Loucy (cell line): Measurements from ENCODE around the gene KRT33A.

Experiments used
- H2AFZ ChIP-seq: fragments of 200-600 bp; sonication (generic); 2 replicates; pipeline ENCODE4 v1.6.0; 2016; ENCODE audit warnings: antibody characterized with exemption, mild to moderate bottlenecking, low read length, moderate library complexity
- H3F3A ChIP-seq: fragments of 200-600 bp; 2 replicates; pipeline ENCODE4 v1.6.0; 2016; ENCODE audit warnings: antibody characterized with exemption, low read depth, mild to moderate bottlenecking
- H3K27me3 ChIP-seq: fragments of 200-600 bp; sonication (generic); 2 replicates; pipeline ENCODE4 v1.6.1; 2014; ENCODE audit warnings: low read length, mild to moderate bottlenecking; ENCODE audit not compliant: insufficient read depth, poor library complexity, severe bottlenecking
- H3K36me3 ChIP-seq: fragments of 200-600 bp; sonication (generic); 2 replicates; pipeline ENCODE4 v1.6.1; 2016; ENCODE audit warnings: low read length; ENCODE audit not compliant: insufficient read depth
- H3K4me1 ChIP-seq: fragments of 200-600 bp; sonication (generic); 2 replicates; pipeline ENCODE4 v1.5.1; 2014; ENCODE audit warnings: low read length, mild to moderate bottlenecking; ENCODE audit not compliant: insufficient read depth, poor library complexity, severe bottlenecking
- H3K4me2 ChIP-seq: fragments of 200-600 bp; sonication (generic); 2 replicates; pipeline ENCODE4 v1.6.0; 2014; ENCODE audit warnings: antibody characterized with exemption, low read length, low read depth, mild to moderate bottlenecking; ENCODE audit not compliant: poor library complexity, severe bottlenecking
- H3K4me3 ChIP-seq: fragments of 200-600 bp; sonication (generic); 2 replicates; pipeline ENCODE4 v1.5.1; 2014; ENCODE audit warnings: low read length, mild to moderate bottlenecking, mixed read lengths; ENCODE audit not compliant: poor library complexity, severe bottlenecking
- H3K79me2 ChIP-seq: fragments of 200-600 bp; sonication (generic); 2 replicates; pipeline ENCODE4 v1.6.1; 2014; ENCODE audit warnings: low read length; ENCODE audit not compliant: insufficient read depth
- H3K9ac ChIP-seq: fragments of 200-600 bp; sonication (generic); 2 replicates; pipeline ENCODE4 v1.6.0; 2014; ENCODE audit warnings: mild to moderate bottlenecking, low read depth, low read length, moderate library complexity; ENCODE audit not compliant: poor library complexity, severe bottlenecking
- H3K9me2 ChIP-seq: fragments of 200-600 bp; sonication (generic); replicated peaks from 2 replicates; pipeline ENCODE4 v1.6.1; 2016; ENCODE audit warnings: low read depth, low read length, mixed read lengths
- H3K9me3 ChIP-seq: fragments of 200-600 bp; sonication (generic); 2 replicates; pipeline ENCODE4 v1.6.1; 2014; ENCODE audit warnings: mild to moderate bottlenecking, antibody characterized with exemption, low read length, low read depth; ENCODE audit not compliant: insufficient read depth
- H4K20me1 ChIP-seq: fragments of 200-600 bp; sonication (generic); 2 replicates; pipeline ENCODE4 v1.6.0; 2014; ENCODE audit warnings: antibody characterized with exemption, low read length, mild to moderate bottlenecking; ENCODE audit not compliant: insufficient read depth, poor library complexity, severe bottlenecking
- CTCF ChIP-seq: fragments of 200-600 bp; sonication (generic); conservative IDR thresholded peaks from 2 replicates; pipeline ENCODE4 v1.5.1; 2014; ENCODE audit warnings: mild to moderate bottlenecking, antibody characterized with exemption, low read length
- EZH2phosphoT487 ChIP-seq: fragments of 200-600 bp; IDR thresholded peaks from 2 replicates; pipeline ENCODE4 v1.6.1; 2018; ENCODE audit warnings: antibody characterized with exemption, mild to moderate bottlenecking, moderate library complexity, borderline replicate concordance

Gene KRT33A

GRCh38 chr17:41324180-41325075, 26.2 kb downstream of the KRT33A start:
- TF ChIP-seq CTCF = peak; percentile 57
- TF ChIP-seq EZH2phosphoT487 = no peak
- Histone ChIP-seq H2AFZ (no peak overlapping the region), H3K36me3 (no peaks in the 10 kb centered on the region), H3K4me1 (no peaks in the 10 kb centered on the region), H3K4me3 (no peak overlapping the region), H3K9ac (no peak overlapping the region), H3K9me2 (no peaks in the 10 kb centered on the region), H3F3A (no peaks in the 10 kb centered on the region), H3K27me3 (no peaks in the 10 kb centered on the region), H4K20me1 (no peaks in the 10 kb centered on the region), H3K9me3 (peaks cover 8% of the 10 kb centered on the region), H3K4me2 (no peak overlapping the region), H3K79me2 (no peaks in the 10 kb centered on the region)

GRCh38 chr17:41322903-41323895, 27.4 kb downstream of the KRT33A start:
- H2AFZ ChIP-seq = no peak overlapping the region
- no peaks in the 10 kb centered on the region for H4K20me1 ChIP-seq
- TF ChIP-seq EZH2phosphoT487 = no peak
- TF ChIP-seq CTCF = no peak

GRCh38 chr17:41322094-41322902, 28.3 kb downstream of the KRT33A start:
- no peaks in the 10 kb centered on the region for H3K27me3 ChIP-seq
- H3K9me2 ChIP-seq = no peaks in the 10 kb centered on the region
- H3F3A ChIP-seq = no peaks in the 10 kb centered on the region
- no peak overlapping the region for H2AFZ ChIP-seq
- H3K79me2 ChIP-seq = no peaks in the 10 kb centered on the region
- H3K9me3 ChIP-seq = peaks cover 9% of the 10 kb centered on the region
- H3K4me3 ChIP-seq = no peak overlapping the region
- no peaks in the 10 kb centered on the region for H3K36me3 ChIP-seq
- no peak overlapping the region for H3K4me2 ChIP-seq
- no peaks in the 10 kb centered on the region for H4K20me1 ChIP-seq
- no peaks in the 10 kb centered on the region for H3K4me1 ChIP-seq
- H3K9ac ChIP-seq = no peak overlapping the region
- TF ChIP-seq CTCF (peak; percentile 93), EZH2phosphoT487 (no peak)

More at GRCh38 chr17:41322903-41323895, 27.4 kb downstream of the KRT33A start:
- Histone ChIP-seq H3F3A (no peaks in the 10 kb centered on the region), H3K9me2 (no peaks in the 10 kb centered on the region), H3K27me3 (no peaks in the 10 kb centered on the region), H3K36me3 (no peaks in the 10 kb centered on the region), H3K4me1 (no peaks in the 10 kb centered on the region), H3K9me3 (peaks cover 9% of the 10 kb centered on the region), H3K9ac (no peak overlapping the region), H3K4me3 (no peak overlapping the region), H3K79me2 (no peaks in the 10 kb centered on the region), H3K4me2 (no peak overlapping the region)
